IPS-NIHi11 (cell line): ENCODE measurements around the gene HMG20B.

Source experiments
- DNase-seq: peaks from one replicate; pipeline ENCODE4 v3.0.0; 2012; ENCODE audit warnings: mixed read lengths, low spot score

The HMG20B gene

DNA sequence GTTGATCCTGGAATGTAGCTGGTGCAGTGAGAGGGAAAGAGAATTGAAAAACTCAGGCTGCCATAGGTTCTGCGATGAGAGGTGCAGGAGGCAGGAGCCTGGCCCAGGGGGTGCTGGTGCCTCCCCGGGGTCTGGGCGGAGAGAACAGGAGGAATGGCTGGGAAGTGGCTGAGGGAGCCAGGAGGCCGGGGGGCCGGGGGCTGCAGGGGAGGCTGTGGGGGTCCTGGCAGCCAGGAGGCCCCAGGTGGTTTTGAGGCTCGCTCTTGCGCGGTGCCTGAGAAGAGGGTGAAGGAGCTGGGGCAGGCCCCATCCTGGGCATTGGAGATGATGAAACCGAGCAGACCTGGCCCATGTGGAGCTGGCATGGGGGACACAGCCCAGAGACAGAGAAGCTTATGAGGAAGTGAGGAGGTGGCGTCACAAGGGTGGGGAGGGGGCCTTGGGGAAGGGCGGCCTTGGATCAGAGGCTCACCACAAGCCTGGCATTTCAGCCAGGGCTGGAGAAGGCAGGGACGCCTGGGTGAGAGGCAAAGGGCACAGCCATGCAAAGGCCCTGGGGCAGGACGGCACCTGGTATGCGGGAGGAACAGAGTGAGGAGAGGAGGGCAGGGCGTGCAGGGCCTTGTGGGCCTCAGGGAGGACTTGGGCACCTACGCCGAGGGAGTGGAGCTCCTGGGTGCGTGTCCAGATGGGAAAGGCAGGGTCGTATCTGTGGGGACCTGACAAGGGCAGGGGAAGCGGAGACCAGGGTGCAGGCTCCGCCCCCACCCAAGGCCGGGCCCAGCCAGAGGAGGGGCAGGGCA lies 35.1 kb upstream of the HMG20B start:
- DNase-seq: no peak

DNA sequence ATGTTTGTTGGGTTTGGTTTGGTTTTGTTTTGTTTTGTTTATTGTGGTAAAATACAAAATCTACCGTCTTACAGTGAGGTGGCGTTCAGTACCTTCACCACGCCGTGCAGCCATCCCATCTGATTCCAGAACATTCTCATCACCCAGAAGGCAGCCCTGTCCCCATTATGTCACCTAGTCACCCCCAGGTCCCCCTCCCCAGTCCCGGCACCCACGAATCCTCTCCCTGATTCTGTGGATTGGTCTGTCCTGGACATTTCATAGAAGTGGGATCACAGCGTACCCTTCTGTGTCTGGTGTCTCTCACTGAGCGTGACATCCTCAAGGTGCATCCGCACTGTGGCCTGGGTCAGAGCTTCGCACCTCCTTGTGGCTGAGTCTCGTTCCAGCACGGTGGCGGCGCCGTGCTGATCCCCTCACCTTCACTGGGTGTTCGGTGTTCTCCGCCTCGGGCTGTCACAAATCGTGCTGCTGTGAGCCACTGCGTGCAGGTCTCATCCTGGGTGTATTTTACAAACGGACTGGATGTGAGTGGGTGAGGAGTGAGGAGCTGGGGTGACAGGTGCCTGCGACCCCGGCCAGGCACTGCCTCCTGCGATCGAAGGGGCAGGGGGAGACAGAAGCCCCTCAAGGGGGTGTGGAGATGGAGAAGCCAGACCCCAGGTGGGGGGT lies 34.4 kb upstream of the HMG20B start:
- DNase-seq: no peak

DNA sequence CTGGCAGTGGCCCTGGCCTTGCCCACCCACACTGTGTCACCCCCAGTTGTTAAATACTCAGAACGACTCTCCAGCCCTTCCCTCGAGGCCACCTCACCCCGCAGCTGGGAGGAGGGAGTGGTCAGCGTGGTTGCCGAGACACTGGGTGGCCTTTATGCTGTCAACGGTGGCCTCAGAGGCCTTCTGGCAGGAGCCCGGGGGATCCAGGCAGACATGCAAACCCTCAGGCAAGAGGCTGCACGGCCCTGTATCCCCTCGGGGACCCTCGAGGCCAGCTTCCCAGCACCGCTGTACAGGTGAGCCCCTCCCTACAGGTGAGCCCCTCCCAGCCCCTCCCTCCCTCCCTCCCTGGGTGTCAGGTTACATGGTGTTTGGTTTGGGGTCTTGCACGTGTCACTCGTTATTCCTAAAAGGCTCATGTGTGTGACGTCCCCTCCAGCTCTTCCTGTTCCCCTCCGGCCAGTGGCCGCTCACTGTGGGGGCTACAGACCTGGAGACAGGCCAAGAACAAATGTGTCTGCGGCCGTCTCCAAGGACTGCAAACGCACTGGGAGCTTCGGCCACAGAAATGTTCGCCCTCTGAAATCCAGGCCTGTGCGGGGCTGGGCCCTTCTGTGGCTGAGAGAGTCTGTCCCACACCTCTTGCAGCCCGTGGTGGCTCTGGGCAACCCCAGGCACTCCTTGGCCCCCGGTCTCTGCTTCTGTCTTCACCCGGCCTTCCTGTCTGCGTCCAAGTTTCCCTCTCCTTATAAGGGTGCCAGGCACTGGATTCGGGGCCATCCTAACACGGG lies 33.6 kb upstream of the HMG20B start, which contains the start of gene TEKTIP1:
TEKTIP1 (plus strand) TSS at position 210 of the 791 bp plus-strand sequence; CDS start at position 214, 4 bp downstream.
- DNase-seq: peak; percentile 70

DNA sequence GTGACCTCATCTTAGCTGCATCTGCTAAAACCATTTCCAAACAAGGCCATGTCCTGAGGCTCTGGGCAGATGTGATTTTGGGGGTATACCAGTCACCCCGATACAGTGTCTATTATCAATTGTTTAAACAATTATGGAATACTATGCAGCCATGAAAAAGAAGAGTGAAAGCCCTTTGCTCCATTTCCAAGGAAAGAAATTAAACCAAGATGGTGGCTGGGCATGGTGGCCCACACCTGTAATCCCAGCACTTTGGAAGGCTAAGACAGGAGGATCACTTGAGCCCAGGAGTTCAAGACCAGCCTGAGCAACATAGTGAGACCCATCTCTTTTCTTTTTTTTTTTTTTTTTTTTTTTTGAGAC lies 33.0 kb upstream of the HMG20B start:
- no peak for DNase-seq

DNA sequence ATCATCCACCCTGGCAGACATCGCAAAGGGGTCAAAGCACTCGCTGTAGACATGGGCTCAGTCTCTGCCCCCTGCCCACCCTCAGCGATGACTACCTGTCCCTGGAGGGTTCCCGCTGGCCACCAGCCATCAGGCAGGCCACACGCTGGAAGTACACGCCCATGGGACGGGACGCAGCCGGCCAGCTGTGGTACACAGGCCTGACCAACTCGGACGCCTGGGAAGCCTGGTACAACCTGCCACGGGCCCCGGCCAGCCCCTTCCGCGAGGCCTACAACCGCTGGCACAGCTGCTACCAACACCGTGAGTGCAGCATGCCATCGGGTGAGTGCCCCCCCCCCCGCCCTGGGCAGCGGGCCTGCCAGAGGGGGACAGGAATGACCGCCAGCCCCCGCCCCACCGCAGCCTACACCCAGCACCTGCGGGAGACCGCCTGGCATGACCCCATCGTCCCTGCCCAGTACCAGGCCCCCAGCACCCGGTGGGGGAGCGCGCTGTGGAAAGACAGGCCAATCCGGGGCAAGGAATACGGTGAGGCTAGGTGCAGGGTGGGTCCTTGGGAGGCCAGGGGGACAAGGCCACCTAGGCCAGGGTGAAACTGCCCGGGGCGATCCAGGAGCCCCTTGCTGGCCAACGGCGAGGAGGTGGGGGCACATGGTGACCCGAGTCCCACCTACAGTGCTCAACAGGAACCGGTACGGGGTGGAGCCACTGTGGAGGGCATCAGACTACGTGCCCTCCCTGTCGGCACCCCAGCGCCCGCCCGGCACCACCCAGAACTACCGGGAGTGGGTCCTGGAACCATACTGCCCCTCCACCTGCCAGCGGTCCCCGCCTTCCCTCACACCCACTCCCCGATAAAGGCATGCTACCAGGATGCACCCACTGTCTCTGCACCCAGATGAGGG lies 29.3 kb upstream of the HMG20B start:
- DNase-seq: no peak

DNA sequence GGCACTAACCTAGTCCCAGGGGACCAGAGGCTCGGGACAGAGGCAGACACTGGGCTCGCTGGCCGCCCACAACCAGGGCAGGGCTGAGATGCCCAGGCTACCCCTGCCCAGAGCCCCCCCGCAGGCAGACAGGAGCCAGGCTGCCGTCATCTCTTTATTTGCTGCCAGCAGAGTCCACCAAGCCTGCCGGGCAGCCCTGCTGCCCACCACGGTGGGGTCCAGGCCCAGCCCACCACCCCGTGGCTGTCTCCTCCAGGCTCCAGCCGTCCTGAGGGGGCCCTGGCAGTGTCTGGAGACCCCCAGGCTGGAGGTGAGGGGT lies 28.7 kb upstream of the HMG20B start:
- no peak for DNase-seq

DNA sequence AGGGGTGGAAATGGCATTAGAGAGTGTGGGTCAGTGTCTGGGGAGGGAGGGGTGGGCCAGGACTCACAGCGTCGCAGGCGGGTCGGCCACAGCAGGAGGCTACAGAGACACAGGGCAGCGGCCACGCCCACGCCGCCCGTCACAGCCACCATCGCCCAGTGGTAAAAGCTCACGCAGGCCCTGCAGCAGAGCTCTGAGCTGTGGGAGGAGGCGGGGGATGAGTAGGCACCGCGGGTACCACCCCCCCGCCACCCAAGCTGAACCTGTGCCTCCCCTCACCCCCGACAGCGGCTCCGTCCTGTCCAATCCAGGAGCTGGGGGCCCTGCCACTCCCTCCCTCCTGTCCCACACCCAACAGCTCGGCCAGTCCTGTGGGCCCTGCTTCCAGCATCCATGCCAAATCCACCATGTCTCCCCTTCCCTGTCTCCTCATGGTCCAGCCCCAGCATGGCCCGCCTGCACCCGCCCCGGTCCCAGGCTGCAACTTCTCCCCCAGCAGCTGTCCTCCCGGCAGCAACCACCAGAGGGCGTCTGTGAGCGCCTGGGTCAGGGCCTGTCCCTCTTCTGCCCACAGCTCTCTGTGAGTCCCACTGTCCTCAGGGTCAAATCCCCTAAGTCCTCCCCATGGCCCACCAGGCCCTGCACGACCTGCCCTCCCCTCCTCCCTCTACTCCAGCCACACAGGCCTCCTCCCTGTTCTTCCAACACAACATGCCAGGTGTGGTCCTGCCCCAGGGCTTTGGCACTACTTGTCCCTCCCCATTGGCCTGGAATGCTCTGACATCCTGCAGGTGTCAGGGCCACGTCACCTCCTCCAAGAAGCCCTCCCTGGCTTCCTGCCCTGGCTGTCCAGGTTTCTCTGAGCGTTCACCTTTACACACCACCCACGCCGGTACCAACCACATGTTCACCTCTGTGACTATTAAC lies 27.7 kb upstream of the HMG20B start:
- peak; percentile 95 for DNase-seq

DNA sequence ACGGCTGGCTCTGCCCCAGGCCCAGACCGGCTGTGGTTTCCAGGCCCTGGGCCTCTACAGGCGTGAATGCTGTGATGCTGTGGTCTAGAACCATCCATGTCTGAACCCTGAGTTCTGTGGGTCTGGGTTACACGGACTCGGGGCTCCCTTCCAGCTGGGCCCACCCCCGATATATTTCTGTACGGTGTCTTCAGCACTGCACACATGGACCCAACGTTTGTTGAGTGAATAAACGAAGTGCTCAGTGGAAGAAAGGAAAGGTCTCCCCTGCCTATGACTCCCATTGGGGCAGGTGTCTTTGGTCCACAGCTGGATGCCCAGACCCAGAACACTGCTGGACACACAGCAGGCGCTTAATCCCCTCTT lies 27.1 kb upstream of the HMG20B start:
- no peak for DNase-seq

DNA sequence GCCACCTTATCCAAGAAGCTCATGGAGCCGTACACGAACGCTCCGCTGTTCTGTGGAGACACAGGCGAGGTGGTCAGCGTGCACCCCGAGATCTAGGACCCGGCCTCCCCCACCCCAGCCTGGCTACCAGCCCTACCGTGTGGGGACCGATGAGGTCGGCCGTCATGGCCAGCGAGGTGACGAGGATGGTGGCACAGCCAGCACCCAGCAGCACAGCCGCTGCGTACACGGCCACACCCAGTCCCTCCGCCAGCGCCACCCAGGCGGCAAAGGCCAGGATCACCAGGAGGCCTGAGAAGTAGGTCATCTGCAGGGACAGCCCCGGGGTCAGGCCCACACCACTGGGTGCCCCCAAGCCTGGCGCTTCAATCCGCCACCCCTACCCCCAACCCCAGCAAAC lies 26.6 kb upstream of the HMG20B start:
- no peak for DNase-seq

DNA sequence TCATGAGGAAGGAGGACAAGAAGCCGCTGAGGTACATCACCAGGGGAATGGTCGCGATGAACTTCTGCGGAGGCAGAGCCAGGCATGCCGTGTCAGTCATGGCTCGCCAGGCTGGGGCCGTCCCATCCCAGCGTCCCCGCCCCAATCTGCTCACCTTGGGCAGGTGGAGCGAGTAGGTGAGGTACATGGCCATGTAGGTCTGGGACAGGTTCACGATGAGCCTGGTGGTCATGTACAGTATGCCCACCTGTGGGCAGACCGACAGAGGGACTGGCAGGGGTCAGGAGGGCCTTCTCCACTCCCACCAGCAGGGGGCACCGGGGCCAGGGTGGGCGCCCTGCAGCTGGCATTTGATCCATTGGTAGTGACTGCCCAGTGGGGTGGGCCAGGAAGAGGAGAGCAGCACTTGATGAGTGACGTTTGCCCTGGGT lies 25.4 kb upstream of the HMG20B start:
- peak; percentile 68 for DNase-seq

DNA sequence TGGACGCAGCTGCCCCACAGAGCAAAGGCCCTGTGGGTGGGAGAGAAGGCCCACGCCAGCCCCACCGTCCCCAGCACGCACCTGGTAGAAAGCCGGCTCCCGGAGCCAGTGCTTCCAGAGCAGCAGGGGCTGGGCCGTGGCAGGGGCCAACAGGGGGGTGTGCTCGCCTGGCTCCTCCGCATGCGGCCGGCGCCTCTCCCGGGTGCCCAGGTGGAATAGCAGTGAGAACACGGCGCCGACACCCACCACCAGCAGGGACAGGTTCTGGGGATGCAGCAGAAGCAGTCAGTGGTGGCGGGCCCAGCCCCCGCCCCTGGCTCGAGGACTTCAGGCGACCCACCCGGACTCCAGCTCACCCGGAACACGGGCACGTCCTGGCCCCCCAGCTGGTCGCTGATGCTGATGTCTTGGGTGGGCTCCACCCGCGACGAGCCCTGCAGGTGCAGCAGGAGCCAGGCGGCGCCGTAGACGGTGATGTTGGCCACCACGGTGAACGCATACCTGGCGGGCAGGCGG lies 24.9 kb upstream of the HMG20B start:
- DNase-seq: no peak

DNA sequence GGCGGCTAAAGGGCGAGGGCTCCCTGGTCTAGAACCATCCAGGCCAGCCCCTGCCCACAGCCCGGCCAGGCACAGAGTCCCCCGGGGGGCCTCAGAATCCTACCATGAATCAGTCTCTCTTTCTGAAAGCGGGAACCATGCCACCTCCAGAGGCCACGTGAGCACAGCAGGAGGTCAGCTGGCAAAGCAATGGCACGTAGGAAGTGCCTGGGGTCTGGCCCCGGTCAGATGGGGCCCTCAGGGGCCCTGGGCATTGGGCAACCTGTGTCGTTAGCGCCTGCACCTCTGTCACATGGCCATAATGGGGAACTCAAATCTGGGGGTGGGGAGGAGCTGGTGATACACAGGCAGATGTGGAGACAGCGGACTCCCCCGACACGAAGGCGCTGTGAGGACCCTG lies 24.1 kb upstream of the HMG20B start:
- no peak for DNase-seq

DNA sequence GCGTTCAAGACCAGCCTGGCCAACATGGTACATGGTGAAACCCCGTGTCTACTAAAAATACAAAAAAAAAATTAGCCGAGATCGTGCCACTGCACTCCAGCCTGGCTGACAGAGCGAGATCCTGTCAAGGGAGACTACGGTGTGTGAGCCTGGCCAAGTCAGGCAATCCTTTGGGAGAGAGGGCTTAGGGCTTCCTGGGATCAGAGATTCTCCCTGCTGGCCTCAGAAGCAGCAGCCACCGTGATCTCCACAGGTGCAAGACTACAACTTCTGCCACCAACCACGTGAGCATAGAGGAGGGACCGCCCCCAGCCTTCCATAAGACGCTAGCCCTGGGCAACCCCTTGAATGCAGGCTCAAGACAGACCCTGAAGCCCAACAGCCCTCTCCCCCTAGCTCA lies 22.9 kb upstream of the HMG20B start:
- no peak for DNase-seq

DNA sequence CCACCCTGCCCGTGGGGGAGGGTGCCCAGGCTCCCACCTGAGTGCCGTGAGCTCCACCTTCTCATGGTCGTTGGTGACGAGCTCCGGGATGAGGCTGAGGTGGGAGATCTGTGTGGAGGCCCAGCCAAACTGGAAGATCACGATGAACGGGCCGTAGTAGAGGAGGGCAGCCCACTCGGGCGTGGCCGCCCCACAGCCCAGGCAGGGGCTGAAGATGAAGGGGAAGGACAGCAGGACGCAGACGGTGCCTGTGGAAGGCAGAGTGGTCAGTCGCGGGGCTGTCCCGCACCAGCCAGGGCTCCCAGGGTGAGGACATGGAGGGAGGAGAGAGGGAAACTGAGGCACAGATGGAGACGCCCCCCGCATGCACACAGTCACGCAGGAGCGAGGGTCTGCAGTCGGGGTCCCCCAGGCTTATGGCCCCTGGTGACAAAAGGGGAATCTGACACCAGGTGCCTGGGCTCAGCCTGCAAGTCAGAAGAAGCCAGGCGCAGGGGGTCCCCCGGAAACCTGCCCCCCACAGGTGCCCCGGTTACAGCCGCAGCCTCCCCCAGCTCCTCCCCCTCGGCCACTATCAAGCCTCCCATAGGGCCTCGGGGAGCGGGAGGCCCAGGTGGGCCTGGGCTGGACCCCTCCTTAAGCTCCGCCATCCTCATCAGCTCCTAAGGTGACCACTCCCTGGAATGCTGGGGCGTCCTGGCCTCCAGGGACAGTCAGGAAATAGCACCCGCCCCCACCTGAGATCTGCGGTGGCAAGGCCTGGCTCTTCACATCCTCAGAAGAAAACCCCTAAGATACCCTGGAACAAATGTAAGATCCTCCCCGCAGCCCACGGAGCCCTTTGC lies 21.6 kb upstream of the HMG20B start:
- DNase-seq: no peak

DNA sequence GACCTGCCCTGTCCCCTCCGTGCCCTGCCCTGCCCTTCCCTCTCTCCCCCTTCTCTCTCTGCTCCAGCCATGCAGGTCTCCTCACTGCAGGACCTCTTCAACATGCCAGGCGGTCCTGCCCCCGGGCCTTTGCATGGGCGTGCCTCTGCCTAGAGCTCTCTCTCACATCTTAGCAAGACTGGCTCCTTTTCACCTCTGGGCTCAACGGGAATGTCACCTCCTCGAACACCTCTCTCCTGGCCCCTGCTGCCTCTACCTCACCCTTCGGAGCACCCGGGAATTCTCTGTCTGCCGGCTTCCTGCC lies 21.0 kb upstream of the HMG20B start:
- DNase-seq: no peak

DNA sequence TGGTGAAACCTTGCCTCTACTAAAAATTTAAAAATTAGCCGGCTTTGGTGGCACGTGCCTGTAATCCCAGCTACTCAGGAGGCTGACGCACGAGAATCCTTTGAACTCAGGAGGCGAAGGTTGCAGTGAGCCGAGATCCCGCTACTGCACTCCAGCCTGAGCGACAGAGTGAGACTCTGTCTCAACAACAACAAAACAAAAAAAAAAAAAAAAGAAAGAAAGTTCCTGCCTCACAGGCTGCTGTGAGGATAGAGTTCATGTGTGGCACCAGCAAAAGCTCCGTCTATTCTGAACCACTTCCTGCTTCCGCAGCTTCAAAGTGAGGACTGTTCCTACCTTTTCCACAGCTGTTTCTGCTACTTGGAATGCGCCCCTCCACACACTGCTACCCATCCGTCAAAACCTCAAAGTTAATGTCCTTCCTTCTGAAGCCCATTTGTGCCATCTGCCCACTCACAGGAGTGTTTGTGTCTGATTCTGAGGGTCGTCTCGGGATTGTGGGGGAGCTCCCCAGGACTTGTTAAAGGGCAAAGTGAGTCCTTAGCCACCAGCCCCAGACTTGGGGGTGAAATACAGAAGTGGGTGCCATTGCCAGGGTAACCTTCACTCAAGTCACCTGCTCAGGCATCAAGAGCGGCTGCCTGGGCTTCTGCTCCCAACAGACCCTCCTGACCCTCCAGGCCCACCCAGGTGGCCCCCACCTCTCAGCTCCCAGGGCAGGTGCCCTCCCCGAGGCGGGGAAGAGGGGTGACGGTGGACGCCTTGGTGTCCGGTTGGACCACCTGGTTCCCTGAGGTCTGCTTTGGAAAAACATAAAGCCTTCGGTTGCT lies 18.3 kb upstream of the HMG20B start:
- no peak for DNase-seq

DNA sequence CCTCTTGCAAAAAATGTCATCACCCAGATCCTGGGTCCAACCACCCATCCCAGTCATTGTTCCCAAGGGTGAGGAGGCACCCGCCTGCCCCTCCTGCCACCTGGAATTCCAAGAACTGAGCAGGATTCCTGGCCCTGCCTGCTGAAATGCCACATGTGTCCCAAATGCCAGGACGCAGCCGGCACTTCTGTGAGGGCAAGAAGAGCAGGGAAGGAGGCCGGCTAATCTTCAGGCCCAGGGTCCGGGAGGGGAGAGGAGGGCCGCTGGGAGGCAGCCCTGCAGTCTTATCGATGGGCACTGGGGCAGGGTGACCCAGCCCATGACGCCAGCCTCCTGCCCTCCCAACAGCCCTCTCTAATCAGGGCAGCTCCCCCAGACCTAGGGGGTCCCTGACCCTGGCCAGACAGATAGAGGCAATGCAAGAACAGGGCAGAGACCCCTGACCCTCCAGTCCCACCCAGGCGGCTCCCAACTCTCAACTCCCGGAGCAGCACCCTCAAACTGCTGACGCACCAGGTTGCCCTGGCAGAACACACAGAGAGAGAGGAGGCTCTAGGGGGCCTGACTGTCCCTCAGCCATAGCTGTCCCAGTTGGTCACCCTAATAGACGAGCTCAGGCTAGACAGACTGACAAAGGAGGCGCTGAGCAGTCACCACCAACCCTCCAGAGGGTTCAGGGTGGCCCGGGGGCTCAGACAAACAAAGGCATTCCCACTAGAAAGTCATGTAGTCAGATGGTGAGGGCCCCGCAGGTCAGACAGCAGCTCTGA lies 16.9 kb upstream of the HMG20B start:
- DNase-seq: peak; percentile 3

DNA sequence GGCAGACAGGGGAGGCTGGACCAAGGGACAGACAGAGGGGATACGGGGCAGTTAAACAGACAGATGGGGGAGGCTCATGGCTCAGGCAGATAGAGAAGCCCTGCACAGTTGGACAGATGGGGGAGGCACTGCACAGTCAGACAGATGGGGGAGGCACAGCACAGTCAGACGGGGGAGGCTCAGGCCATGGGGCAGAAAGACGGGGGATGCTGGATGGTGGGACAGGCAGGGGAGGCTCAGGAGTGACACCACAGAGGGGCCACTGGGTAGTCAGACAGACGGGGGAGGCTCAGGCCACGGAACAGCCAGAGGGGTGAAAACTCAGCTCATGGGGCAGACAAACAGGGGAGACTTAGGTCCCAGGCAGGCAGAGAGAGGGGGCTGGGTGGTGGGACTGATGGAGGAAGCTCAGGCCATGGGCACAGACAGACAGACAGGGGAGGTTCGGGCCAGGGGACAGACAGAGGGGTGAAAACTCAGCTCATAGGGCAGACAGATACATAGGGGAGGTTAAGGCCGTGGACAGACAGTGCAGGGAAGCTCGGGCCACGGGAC lies 16.2 kb upstream of the HMG20B start:
- no peak for DNase-seq
